HG03066 (cell line): ENCODE results near the gene TTC12.

Source experiments
- ATAC-seq: cut with Tn5 transposase; IDR thresholded peaks from one replicate; pipeline ENCODE4 v1.9.1; 2021; ENCODE audit warnings: low read depth; ENCODE audit not compliant: unreplicated experiment

The TTC12 gene

GRCh38 chr11:113319085-113319484, 4.7 kb downstream of the TTC12 start:
- no peak for ATAC-seq

- no peak for ATAC-seq
These were observed 7.8 kb downstream of the TTC12 start for GRCh38 chr11:113322158-113322557.

GRCh38 chr11:113324250-113324649, 9.9 kb downstream of the TTC12 start:
- no peak for ATAC-seq

- no peak for ATAC-seq
These were observed 15.3 kb downstream of the TTC12 start for GRCh38 chr11:113329725-113330124.

- no peak for ATAC-seq
These were observed 17.1 kb downstream of the TTC12 start for GRCh38 chr11:113331441-113331840.

GRCh38 chr11:113332023-113332422, 17.6 kb downstream of the TTC12 start:
- ATAC-seq, result no peak

GRCh38 chr11:113332638-113333329, 18.4 kb downstream of the TTC12 start:
- no peak for ATAC-seq

- ATAC-seq, result peak; percentile 59
These were observed 19.8 kb downstream of the TTC12 start for GRCh38 chr11:113334183-113334582.

GRCh38 chr11:113338730-113339129, 24.3 kb downstream of the TTC12 start:
- no peak for ATAC-seq

- ATAC-seq, result no peak
These were observed 25.7 kb downstream of the TTC12 start for GRCh38 chr11:113339929-113340589.

GRCh38 chr11:113341388-113342165, 27.2 kb downstream of the TTC12 start:
- no peak for ATAC-seq

GRCh38 chr11:113345978-113346377, 31.6 kb downstream of the TTC12 start:
- no peak for ATAC-seq

- ATAC-seq, result no peak
These were observed 35.1 kb downstream of the TTC12 start for GRCh38 chr11:113349528-113349927.

GRCh38 chr11:113350336-113351067, 36.1 kb downstream of the TTC12 start:
- no peak for ATAC-seq

GRCh38 chr11:113351068-113351450, 36.7 kb downstream of the TTC12 start:
- ATAC-seq, result no peak

GRCh38 chr11:113351480-113351879, 37.1 kb downstream of the TTC12 start:
- no peak for ATAC-seq

GRCh38 chr11:113356203-113356602, 41.8 kb downstream of the TTC12 start:
- no peak for ATAC-seq

GRCh38 chr11:113363406-113363805, 49.0 kb downstream of the TTC12 start:
- ATAC-seq, result no peak

- ATAC-seq, result no peak
These were observed 49.7 kb downstream of the TTC12 start for GRCh38 chr11:113363996-113364641.

GRCh38 chr11:113365895-113366294, 51.5 kb downstream of the TTC12 start:
- no peak for ATAC-seq
